Esophagus squamous epithelium (tissue), 4 donors: ENCODE results near the gene LSM4.

ENCODE experiments used
- POLR2A ChIP-seq, 4 donors: fragments of 450-650 bp; IDR thresholded peaks; one replicate each; pipeline ENCODE4 v1.6.1; 2017; ENCODE audit warnings: antibody characterized with exemption in 4 of 4, mild to moderate bottlenecking in 4 of 4, moderate library complexity in 3 of 4
- TF ChIP-seq, protein P1 (sequence below), 6 experiments: fragments of 450-650 bp in 4 of 6; fragments of 200-600 bp in 2 of 6; sonication (generic) in 2 of 6; IDR thresholded peaks; one replicate each; pipeline ENCODE4 v1.5.1; 2016 to 2019; ENCODE audit warnings: antibody characterized with exemption in 6 of 6, mild to moderate bottlenecking in 4 of 6, moderate library complexity in 4 of 6

DNA sequence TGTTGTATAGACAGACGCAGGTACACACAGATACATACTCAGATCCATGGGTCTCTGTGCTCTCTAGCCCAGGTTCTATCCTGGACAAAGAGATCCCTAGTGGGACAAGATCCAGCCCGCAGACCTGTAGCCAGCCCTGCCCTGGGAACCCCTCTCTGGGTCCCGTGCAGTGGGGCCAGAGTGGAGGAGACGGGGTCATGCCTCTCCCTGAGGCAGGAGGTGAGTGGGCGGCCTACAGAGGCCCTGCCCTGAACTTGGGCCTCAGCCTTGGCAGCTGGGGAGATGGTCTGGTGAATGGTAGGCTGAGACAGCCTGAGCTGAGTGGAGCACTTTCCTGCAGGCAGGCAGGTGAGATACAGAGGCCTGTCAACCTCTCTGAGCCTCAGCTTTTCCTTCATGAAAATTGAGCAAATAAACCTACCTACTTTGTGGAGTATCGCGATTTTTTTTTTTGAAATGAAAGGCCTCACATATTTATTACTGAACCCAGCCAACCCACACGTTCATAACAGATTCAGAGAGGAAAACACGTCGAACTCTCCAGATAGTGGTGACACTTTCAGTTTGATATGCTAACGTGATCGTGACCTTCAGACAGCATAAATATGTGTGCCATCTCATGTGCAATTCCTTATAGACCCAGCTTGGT is 38.0 kb downstream of the LSM4 start:
- TF ChIP-seq POLR2A (IDR thresholded peaks at IDR 0.05), result no peak
- TF ChIP-seq, protein P1, sequence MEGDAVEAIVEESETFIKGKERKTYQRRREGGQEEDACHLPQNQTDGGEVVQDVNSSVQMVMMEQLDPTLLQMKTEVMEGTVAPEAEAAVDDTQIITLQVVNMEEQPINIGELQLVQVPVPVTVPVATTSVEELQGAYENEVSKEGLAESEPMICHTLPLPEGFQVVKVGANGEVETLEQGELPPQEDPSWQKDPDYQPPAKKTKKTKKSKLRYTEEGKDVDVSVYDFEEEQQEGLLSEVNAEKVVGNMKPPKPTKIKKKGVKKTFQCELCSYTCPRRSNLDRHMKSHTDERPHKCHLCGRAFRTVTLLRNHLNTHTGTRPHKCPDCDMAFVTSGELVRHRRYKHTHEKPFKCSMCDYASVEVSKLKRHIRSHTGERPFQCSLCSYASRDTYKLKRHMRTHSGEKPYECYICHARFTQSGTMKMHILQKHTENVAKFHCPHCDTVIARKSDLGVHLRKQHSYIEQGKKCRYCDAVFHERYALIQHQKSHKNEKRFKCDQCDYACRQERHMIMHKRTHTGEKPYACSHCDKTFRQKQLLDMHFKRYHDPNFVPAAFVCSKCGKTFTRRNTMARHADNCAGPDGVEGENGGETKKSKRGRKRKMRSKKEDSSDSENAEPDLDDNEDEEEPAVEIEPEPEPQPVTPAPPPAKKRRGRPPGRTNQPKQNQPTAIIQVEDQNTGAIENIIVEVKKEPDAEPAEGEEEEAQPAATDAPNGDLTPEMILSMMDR (IDR thresholded peaks at IDR 0.05), result no peak
